BLaER1 treated with 17β-estradiol and CSF1 and Interleukin-3, amounts not matched to agents 10 nM and 100 nM (cell line): ENCODE data around the gene VSTM2L.

Experiments used
- H3K27ac ChIP-seq, 11 experiments: shearing (Covaris generic); formaldehyde crosslinking; 2 replicates each; pipeline ENCODE4 v1.8.1; 2022
- H3K27me3 ChIP-seq, 11 experiments: shearing (Covaris generic); formaldehyde crosslinking; 2 replicates each; pipeline ENCODE4 v1.8.1; 2022
- H3K36me3 ChIP-seq, 11 experiments: shearing (Covaris generic); formaldehyde crosslinking; 2 replicates each; pipeline ENCODE4 v1.8.1; 2022
- H3K4me1 ChIP-seq, 10 experiments: shearing (Covaris generic); formaldehyde crosslinking; 2 replicates each; pipeline ENCODE4 v1.8.1; 2022
- H3K4me2 ChIP-seq, 11 experiments: shearing (Covaris generic); formaldehyde crosslinking; 2 replicates each; pipeline ENCODE4 v1.8.1; 2022
- H3K4me3 ChIP-seq, 10 experiments: shearing (Covaris generic); formaldehyde crosslinking; 2 replicates each; pipeline ENCODE4 v1.8.1; 2022
- H3K9ac ChIP-seq, 11 experiments: shearing (Covaris generic); formaldehyde crosslinking; 2 replicates each; pipeline ENCODE4 v1.8.1; 2022
- H3K9me3 ChIP-seq, 11 experiments: shearing (Covaris generic); formaldehyde crosslinking; replicated peaks in 1 of 11; 2 replicates each; pipeline ENCODE4 v1.8.1; 2022
- H4K20me1 ChIP-seq, 11 experiments: shearing (Covaris generic); formaldehyde crosslinking; 2 replicates each; pipeline ENCODE4 v1.8.1; 2022
- Cebpa-rat ChIP-seq, 11 experiments: shearing (Covaris generic); IDR thresholded peaks; 2 replicates each; pipeline ENCODE4 v1.8.1; 2022

Gene VSTM2L

DNA sequence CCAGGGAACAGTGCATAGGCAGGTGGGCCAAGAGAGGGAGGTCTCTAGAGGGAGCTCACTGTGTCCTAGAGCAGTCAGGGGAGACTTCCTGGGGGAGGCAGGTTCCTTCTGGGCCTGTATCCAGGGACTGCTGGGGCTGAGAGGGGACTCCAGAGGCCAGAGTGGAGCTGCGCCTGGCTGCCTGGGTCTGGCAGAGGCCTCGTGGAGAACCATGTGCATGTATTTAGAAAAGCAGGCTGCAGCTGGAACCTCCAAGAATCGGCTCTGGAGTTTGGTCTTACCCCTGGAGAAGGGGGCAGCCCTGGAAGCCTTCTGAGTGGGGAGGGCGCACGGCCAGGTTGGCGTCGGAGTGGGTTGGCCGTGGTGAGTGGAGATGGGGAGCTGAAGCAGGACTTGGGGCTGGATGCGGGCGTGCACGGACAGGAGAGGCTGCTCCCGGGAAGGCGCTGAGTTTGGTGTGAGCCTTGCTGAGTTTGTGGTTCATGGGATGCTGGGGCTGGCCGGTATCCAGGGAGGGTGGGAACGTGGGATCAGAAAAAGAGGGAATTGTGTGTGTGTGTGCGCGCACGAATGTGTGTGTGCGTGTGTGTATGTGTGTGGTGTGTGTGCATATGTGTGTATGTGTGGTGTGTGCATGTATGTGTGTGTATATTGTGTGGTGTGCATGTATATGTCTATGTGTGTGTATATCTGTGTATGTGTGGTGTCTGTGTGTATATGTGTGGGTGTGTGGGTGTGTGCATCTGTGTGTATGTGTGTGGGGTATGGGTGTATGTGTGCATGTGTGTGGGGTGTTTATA is 10.8 kb downstream of the VSTM2L start:
- Histone ChIP-seq H3K4me2 (no peak overlapping the region), H3K4me1 (peaks cover 0 to 15% (median 8%) of the 10 kb centered on the region in 10 experiments; a peak in 17 of 20 replicates), H3K27me3 (peaks cover 41 to 88% (median 73%) of the 10 kb centered on the region in 11 experiments), H3K27ac (no peak overlapping the region), H3K4me3 (no peak overlapping the region), H4K20me1 (peaks cover 0 to 11% (median 0%) of the 10 kb centered on the region in 11 experiments; a peak in 6 of 22 replicates), H3K9ac (no peak overlapping the region), H3K36me3 (no peaks in the 10 kb centered on the region), H3K9me3 (no peaks in the 10 kb centered on the region)
- no peak for TF ChIP-seq Cebpa-rat (IDR thresholded peaks at IDR 0.05)

DNA sequence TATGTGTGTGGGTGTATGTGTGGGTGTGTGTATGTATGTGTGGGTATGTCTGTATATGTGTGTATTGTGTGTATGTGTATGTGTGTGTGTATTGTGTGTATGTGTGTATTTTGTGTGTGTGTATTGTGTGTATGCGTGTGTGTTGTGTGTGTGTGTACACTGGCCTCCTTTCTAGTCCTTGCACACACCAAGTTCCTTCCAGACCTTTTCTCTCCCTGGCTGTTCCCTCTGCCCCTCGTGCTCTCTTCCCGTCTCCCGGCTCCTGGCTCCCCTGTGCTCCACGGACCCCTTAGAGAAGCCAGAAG is 11.4 kb downstream of the VSTM2L start:
- peaks cover 41 to 85% (median 71%) of the 10 kb centered on the region in 11 experiments for H3K27me3 ChIP-seq
- peaks cover 0 to 11% (median 0%) of the 10 kb centered on the region in 11 experiments; a peak in 6 of 22 replicates for H4K20me1 ChIP-seq
- peaks cover 0 to 15% (median 8%) of the 10 kb centered on the region in 10 experiments; a peak in 17 of 20 replicates for H3K4me1 ChIP-seq
- H3K4me3 ChIP-seq, result no peak overlapping the region
- H3K36me3 ChIP-seq, result no peaks in the 10 kb centered on the region
- H3K9me3 ChIP-seq, result no peaks in the 10 kb centered on the region
- peak overlapping the region; percentile 34 to 75 (median 59); a peak in 20 of 22 replicates for H3K4me2 ChIP-seq
- peak overlapping the region in 2 of 11 experiments; percentile 3 to 43; a peak in 1 of 22 replicates for H3K9ac ChIP-seq
- TF ChIP-seq Cebpa-rat (IDR thresholded peaks at IDR 0.05), result no peak
- no peak overlapping the region for H3K27ac ChIP-seq

DNA sequence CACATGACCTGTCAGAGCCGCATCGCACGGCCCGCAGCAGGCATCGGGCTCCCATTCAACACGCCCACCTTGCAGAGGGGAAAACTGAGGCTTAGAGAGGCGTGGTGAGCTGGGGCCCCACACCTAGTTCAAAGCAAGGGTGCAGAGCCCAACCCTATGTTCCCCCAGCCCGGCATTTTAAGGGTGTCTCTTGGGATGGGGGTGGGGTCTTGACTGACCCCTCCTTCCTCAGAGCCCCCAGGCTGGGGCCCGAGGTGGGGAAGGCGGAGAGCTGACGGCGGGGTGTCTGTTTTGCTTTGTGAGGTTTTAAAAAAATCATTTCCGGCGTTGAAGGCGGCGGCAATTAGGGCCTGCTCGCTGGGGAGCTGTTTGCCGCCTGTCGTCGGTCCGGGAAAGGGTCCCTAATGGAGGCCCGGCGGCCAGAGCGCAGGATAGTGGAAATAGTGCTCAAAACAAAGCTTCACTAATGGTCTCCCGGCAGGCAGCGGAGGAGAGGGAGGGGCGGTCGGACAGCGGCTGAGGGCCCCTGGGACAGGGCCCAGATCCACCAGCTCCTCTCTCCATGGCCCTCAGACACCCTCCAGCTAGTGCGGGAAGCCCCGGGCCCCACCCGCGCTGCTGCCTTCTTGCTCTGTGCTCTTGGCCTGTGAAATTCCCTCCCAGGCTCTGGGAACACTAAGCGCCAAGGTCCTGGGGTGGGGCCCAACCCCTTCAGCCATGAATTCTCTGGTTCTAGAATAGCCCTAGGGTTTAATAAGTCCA is 11.9 kb downstream of the VSTM2L start:
- Histone ChIP-seq H3K36me3 (no peaks in the 10 kb centered on the region), H3K4me3 (0 out of 20 replicates have a peak overlapping the region, but pooled peaks of 1 of the 10 experiments have one; percentile 7), H3K9ac (peak overlapping the region in 8 of 11 experiments; percentile 2 to 56 (median 28); a peak in 9 of 22 replicates), H3K27ac (no peak overlapping the region), H3K9me3 (no peaks in the 10 kb centered on the region), H4K20me1 (peaks cover 0 to 11% (median 0%) of the 10 kb centered on the region in 11 experiments; a peak in 6 of 22 replicates), H3K27me3 (peaks cover 41 to 79% (median 66%) of the 10 kb centered on the region in 11 experiments), H3K4me1 (peaks cover 0 to 15% (median 8%) of the 10 kb centered on the region in 10 experiments; a peak in 17 of 20 replicates), H3K4me2 (peak overlapping the region; percentile 34 to 75 (median 59))
- no peak for TF ChIP-seq Cebpa-rat (IDR thresholded peaks at IDR 0.05)

DNA sequence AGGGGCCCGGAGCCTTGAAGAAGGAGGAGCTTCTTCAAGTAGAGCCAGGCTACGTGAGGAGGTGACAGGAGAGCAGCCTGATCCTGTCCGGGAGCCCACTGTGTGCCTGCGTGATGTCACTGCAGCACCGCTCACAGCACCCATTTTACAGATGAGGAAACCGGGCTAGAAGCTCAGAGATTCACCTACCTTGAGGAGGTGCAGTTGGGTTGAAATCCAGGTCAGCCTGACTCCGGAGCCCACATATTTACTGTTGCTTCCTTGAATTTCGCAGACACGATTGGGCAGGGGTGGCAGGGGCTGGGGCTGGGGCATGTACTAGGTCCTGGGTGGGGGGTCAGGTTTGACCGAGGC is 12.5 kb downstream of the VSTM2L start:
- H3K9me3 ChIP-seq, result no peaks in the 10 kb centered on the region

GRCh38 chr20:37915800-37916570 is 13.1 kb downstream of the VSTM2L start:
- Histone ChIP-seq H3K4me1 (peaks cover under 1 to 15% (median 9%) of the 10 kb centered on the region in 10 experiments; a peak in 17 of 20 replicates), H3K9me3 (no peaks in the 10 kb centered on the region), H4K20me1 (peaks cover 0 to 11% (median 0%) of the 10 kb centered on the region in 11 experiments; a peak in 6 of 22 replicates), H3K27ac (no peak overlapping the region), H3K4me3 (no peak overlapping the region), H3K9ac (no peak overlapping the region), H3K4me2 (no peak overlapping the region), H3K27me3 (peaks cover 41 to 79% (median 66%) of the 10 kb centered on the region in 11 experiments), H3K36me3 (no peaks in the 10 kb centered on the region)
- TF ChIP-seq Cebpa-rat (IDR thresholded peaks at IDR 0.05), result no peak

More for the DNA sequence above, 12.5 kb downstream of the VSTM2L start:
- Histone ChIP-seq H4K20me1 (peaks cover 0 to 11% (median 0%) of the 10 kb centered on the region in 11 experiments; a peak in 6 of 22 replicates), H3K4me2 (peak overlapping the region in 5 of 11 experiments; percentile 46 to 75 (median 62); a peak in 5 of 22 replicates), H3K36me3 (no peaks in the 10 kb centered on the region), H3K27me3 (peaks cover 41 to 79% (median 66%) of the 10 kb centered on the region in 11 experiments), H3K4me1 (peaks cover 0 to 15% (median 8%) of the 10 kb centered on the region in 10 experiments; a peak in 17 of 20 replicates), H3K27ac (no peak overlapping the region), H3K9ac (peak overlapping the region in 1 of 11 experiments; percentile 43; a peak in 1 of 22 replicates), H3K4me3 (no peak overlapping the region)
- no peak for TF ChIP-seq Cebpa-rat (IDR thresholded peaks at IDR 0.05)

- Histone ChIP-seq H3K4me2 (peak overlapping the region in 4 of 11 experiments; percentile 12 to 25 (median 12); a peak in 6 of 22 replicates), H3K27ac (no peak overlapping the region), H3K9ac (no peak overlapping the region), H3K4me3 (no peak overlapping the region), H3K9me3 (no peaks in the 10 kb centered on the region), H3K27me3 (peaks cover 41 to 67% (median 62%) of the 10 kb centered on the region in 11 experiments), H3K4me1 (peaks cover 5 to 16% (median 12%) of the 10 kb centered on the region in 10 experiments; a peak in 19 of 20 replicates), H4K20me1 (peaks cover 0 to 10% (median 0%) of the 10 kb centered on the region in 11 experiments; a peak in 5 of 22 replicates), H3K36me3 (no peaks in the 10 kb centered on the region)
- no peak for TF ChIP-seq Cebpa-rat (IDR thresholded peaks at IDR 0.05)
These were observed 14.5 kb downstream of the VSTM2L start for GRCh38 chr20:37917461-37917860.

DNA sequence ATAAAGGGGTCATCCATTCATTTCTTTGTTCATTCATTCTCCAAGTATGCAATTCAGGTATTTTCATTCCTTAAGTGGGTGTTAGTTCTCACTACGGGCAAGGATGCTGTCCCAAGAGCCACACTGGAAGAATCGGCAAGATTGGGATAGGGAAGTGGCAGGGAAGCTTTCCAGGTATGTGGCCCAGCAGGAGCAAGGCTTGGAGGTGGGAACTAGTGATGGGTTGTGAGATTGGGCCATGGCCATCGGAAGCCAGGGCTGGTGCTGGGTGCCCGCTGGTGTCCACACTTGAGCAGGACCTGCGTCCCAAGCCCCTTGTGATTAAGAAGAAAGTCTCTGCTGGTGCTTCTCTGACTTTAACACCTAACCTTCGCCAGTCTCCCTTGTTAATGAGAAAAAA is 15.1 kb downstream of the VSTM2L start:
- no peak overlapping the region for H3K9ac ChIP-seq
- no peak for TF ChIP-seq Cebpa-rat (IDR thresholded peaks at IDR 0.05)
- H3K4me1 ChIP-seq, result peaks cover 5 to 16% (median 12%) of the 10 kb centered on the region in 10 experiments; a peak in 19 of 20 replicates
- H3K4me2 ChIP-seq, result no peak overlapping the region
- H3K9me3 ChIP-seq, result no peaks in the 10 kb centered on the region
- peaks cover 0 to 8% (median 0%) of the 10 kb centered on the region in 11 experiments; a peak in 4 of 22 replicates for H4K20me1 ChIP-seq
- H3K36me3 ChIP-seq, result no peaks in the 10 kb centered on the region
- peaks cover 41 to 61% (median 57%) of the 10 kb centered on the region in 11 experiments for H3K27me3 ChIP-seq
- H3K4me3 ChIP-seq, result no peak overlapping the region
- H3K27ac ChIP-seq, result no peak overlapping the region

DNA sequence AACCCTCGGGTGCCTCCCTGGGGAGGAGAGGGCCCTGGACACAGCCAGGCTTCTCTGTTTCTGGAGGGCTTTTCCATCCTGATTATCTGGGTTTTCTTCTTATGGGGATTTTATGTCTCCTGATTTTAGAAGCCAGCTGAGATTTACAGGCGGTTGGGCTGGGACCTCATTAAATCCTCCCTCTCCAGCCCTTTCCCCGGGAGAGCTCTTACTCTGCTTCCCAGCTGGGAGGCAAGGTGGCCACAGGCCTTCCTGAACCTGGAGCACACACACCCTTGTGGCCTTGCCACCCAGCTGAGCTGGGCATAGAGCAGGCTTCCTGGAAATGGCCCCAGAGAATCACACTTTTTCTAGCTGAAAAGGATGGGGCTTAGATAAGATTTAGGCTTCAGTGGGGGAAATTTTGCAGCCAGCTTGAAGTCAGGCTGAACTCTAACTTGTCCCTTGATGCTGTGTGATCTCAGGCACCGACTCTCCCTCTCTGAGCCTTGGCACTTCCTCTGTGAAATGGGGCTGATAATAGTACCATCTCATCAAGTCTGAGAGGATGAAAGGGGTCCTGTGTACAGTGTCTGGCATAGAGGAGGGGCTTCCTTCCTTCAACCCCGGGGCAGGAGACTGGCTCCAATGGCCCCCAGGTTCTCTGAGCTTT is 16.6 kb downstream of the VSTM2L start:
- no peak overlapping the region for H3K4me2 ChIP-seq
- TF ChIP-seq Cebpa-rat (IDR thresholded peaks at IDR 0.05), result no peak

More for the DNA sequence above, 16.6 kb downstream of the VSTM2L start:
- Histone ChIP-seq H3K4me1 (peaks cover 5 to 14% (median 9%) of the 10 kb centered on the region in 10 experiments; a peak in 19 of 20 replicates), H3K9me3 (no peaks in the 10 kb centered on the region), H3K36me3 (no peaks in the 10 kb centered on the region), H3K9ac (no peak overlapping the region), H3K27me3 (peaks cover 32 to 47% (median 45%) of the 10 kb centered on the region in 11 experiments), H3K4me3 (no peak overlapping the region), H4K20me1 (peaks cover 0 to 8% (median 0%) of the 10 kb centered on the region in 11 experiments; a peak in 4 of 22 replicates), H3K27ac (no peak overlapping the region)
